Ishikawa (cell line): ENCODE results near the gene MGAT5B.

ENCODE experiments used
- CEBPB ChIP-seq: IDR thresholded peaks from 2 replicates; pipeline ENCODE4 v1.6.1; 2012
- CREB1 ChIP-seq: IDR thresholded peaks from 2 replicates; pipeline ENCODE4 v1.6.1; 2012; ENCODE audit warnings: low read depth
- EGR1 ChIP-seq: IDR thresholded peaks from 2 replicates; pipeline ENCODE4 v1.6.1; 2012
- EP300 ChIP-seq: IDR thresholded peaks from 2 replicates; pipeline ENCODE4 v1.6.1; 2012; ENCODE audit warnings: borderline replicate concordance
- FOXM1 ChIP-seq: IDR thresholded peaks from 2 replicates; pipeline ENCODE4 v1.6.1; 2012; ENCODE audit warnings: low read depth, borderline replicate concordance
- MAX ChIP-seq: IDR thresholded peaks from 2 replicates; pipeline ENCODE4 v1.6.1; 2012
- NFIC ChIP-seq: IDR thresholded peaks from 2 replicates; pipeline ENCODE4 v1.6.1; 2012
- RAD21 ChIP-seq: IDR thresholded peaks from 2 replicates; pipeline ENCODE4 v1.6.1; 2012; ENCODE audit warnings: low read depth
- REST ChIP-seq: IDR thresholded peaks from 2 replicates; pipeline ENCODE4 v1.6.1; 2012; ENCODE audit warnings: low read depth, mild to moderate bottlenecking
- TAF1 ChIP-seq: IDR thresholded peaks from 2 replicates; pipeline ENCODE4 v1.6.1; 2012; ENCODE audit warnings: low read depth, mild to moderate bottlenecking
- TEAD4 ChIP-seq: IDR thresholded peaks from 2 replicates; pipeline ENCODE4 v1.6.1; 2012
- USF1 ChIP-seq: IDR thresholded peaks from 2 replicates; pipeline ENCODE4 v1.6.1; 2012
- YY1 ChIP-seq: IDR thresholded peaks from 2 replicates; pipeline ENCODE4 v1.6.1; 2012; ENCODE audit warnings: low read depth
- ZBTB7A ChIP-seq: IDR thresholded peaks from 2 replicates; pipeline ENCODE4 v1.6.1; 2012; ENCODE audit warnings: low read depth

GRCh38 chr17:76940738-76941350 lies 72.6 kb downstream of the MGAT5B start:
- no peak for TF ChIP-seq NFIC
- no peak for TF ChIP-seq MAX
- TF ChIP-seq REST: no peak
- no peak for TF ChIP-seq EP300
- no peak for TF ChIP-seq TEAD4
- TF ChIP-seq FOXM1: no peak
- TF ChIP-seq CEBPB: no peak
- TF ChIP-seq CREB1: no peak
- TF ChIP-seq TAF1: no peak
- TF ChIP-seq RAD21: peak; percentile 34
- no peak for TF ChIP-seq ZBTB7A
- no peak for TF ChIP-seq EGR1
- TF ChIP-seq YY1: no peak
- no peak for TF ChIP-seq USF1
